ENCODE measurements around the gene BMERB1. TPM values are rescaled to one million over a fixed set of nuclear protein-coding genes. Genes with fewer than 3 reads are reported as not detected.
A peak's percentile ranks its signal among the peaks of the same experiment; 100 is the strongest.

BMERB1 gene
- total RNA-seq, 4 donors from 2014 or later: 75.6 to 103 (median 92.9) TPM

GRCh38 chr16:15581127-15581815 is 146.9 kb downstream of the BMERB1 start:
- no peak for DNase-seq (ENCODE audit: extremely low spot score)
- no peaks in the 10 kb centered on the region for H3K27me3 ChIP-seq
- peaks cover 6 to 59% (median 30%) of the 10 kb centered on the region in 4 donors for H3K36me3 ChIP-seq
- H3K4me1 ChIP-seq: peaks cover 0 to 22% (median 8%) of the 10 kb centered on the region in 4 donors
- H3K27ac ChIP-seq (replicated peaks in 1 of 4): peak overlapping the region in 2 of 4 donors; percentile 5 to 42
- 91% methylated on average over 10 of the region's 10 CpGs for WGBS
- intact Hi-C loops (cut with DNase I): no loop called here
- H3K4me3 ChIP-seq: no peak overlapping the region
- peaks cover 4 to 9% (median 9%) of the 10 kb centered on the region in 4 donors for H3K9me3 ChIP-seq
- TF ChIP-seq EP300 (IDR thresholded peaks at IDR 0.05) (no peak), POLR2AphosphoS5 (IDR thresholded peaks at IDR 0.05) (no peak), CTCF (IDR thresholded peaks at IDR 0.05) (no peak), POLR2A (IDR thresholded peaks at IDR 0.05; ENCODE audit: low read depth) (no peak)

GRCh38 chr16:15583526-15583925 is 149.1 kb downstream of the BMERB1 start:
- H3K36me3 ChIP-seq: peaks cover 17 to 74% (median 40%) of the 10 kb centered on the region in 4 donors
- 88% methylated on average over 4 of the region's 4 CpGs for WGBS
- peaks cover 4 to 15% (median 11%) of the 10 kb centered on the region in 4 donors for H3K9me3 ChIP-seq
- TF ChIP-seq EP300 (IDR thresholded peaks at IDR 0.05) (no peak), POLR2A (IDR thresholded peaks at IDR 0.05; ENCODE audit: low read depth) (no peak), CTCF (IDR thresholded peaks at IDR 0.05) (no peak), POLR2AphosphoS5 (IDR thresholded peaks at IDR 0.05) (no peak)
- no peak for DNase-seq (ENCODE audit: extremely low spot score)
- H3K27me3 ChIP-seq: no peaks in the 10 kb centered on the region
- H3K27ac ChIP-seq (replicated peaks in 1 of 4): no peak overlapping the region
- intact Hi-C loops (cut with DNase I): no loop called here
- peaks cover 0 to 12% (median 4%) of the 10 kb centered on the region in 4 donors for H3K4me1 ChIP-seq
- H3K4me3 ChIP-seq: no peak overlapping the region

- H3K27me3 ChIP-seq: no peaks in the 10 kb centered on the region
- no peak overlapping the region for H3K27ac ChIP-seq (replicated peaks in 1 of 4)
- H3K4me1 ChIP-seq: peaks cover 8 to 23% (median 14%) of the 10 kb centered on the region in 4 donors
- no peak overlapping the region for H3K4me3 ChIP-seq
- H3K36me3 ChIP-seq: peaks cover 17 to 80% (median 48%) of the 10 kb centered on the region in 4 donors
- no peak for DNase-seq (ENCODE audit: extremely low spot score)
- 89% methylated on average over 1 of the region's 1 CpG for WGBS
- peaks cover 4 to 15% (median 11%) of the 10 kb centered on the region in 4 donors for H3K9me3 ChIP-seq
- TF ChIP-seq CTCF (IDR thresholded peaks at IDR 0.05) (no peak), POLR2A (IDR thresholded peaks at IDR 0.05; ENCODE audit: low read depth) (no peak), POLR2AphosphoS5 (IDR thresholded peaks at IDR 0.05) (no peak), EP300 (IDR thresholded peaks at IDR 0.05) (no peak)
- intact Hi-C loops (cut with DNase I): no loop called here
Observed at GRCh38 chr16:15585956-15586355, 151.6 kb downstream of the BMERB1 start.

- peaks cover 4 to 15% (median 11%) of the 10 kb centered on the region in 4 donors for H3K9me3 ChIP-seq
- H3K4me1 ChIP-seq: peaks cover 8 to 16% (median 12%) of the 10 kb centered on the region in 4 donors
- no peak overlapping the region for H3K4me3 ChIP-seq
- 100% methylated on average over 7 of the region's 12 CpGs for WGBS
- H3K27me3 ChIP-seq: no peaks in the 10 kb centered on the region
- peaks cover 14 to 76% (median 43%) of the 10 kb centered on the region in 4 donors for H3K36me3 ChIP-seq
- intact Hi-C loops (cut with DNase I): no loop called here
- no peak for DNase-seq (ENCODE audit: extremely low spot score)
- H3K27ac ChIP-seq (replicated peaks in 1 of 4): no peak overlapping the region
- TF ChIP-seq CTCF (IDR thresholded peaks at IDR 0.05) (no peak), EP300 (IDR thresholded peaks at IDR 0.05) (no peak), POLR2A (IDR thresholded peaks at IDR 0.05; ENCODE audit: low read depth) (no peak), POLR2AphosphoS5 (IDR thresholded peaks at IDR 0.05) (no peak)
Observed at GRCh38 chr16:15586716-15587115, 152.3 kb downstream of the BMERB1 start.
